Keratinocyte (primary cell): ENCODE measurements around the gene PTPRN2. TPM values are rescaled to one million over a fixed set of nuclear protein-coding genes. Genes with fewer than 3 reads are reported as not detected.

Experiments used
- DNase-seq: peaks from one replicate; pipeline ENCODE4 v3.0.0-alpha.2; 2011; ENCODE audit warnings: low read depth, missing footprints, low spot score
- FAIRE-seq: peaks from 2 replicates; lab custom pipeline; 2011; peaks lifted over from hg19 to GRCh38; lab: Jason Lieb, UNC
- H2AFZ ChIP-seq: 2 replicates; pipeline ENCODE4 v1.6.0; 2012; ENCODE audit warnings: low read length, control low read depth, inconsistent platforms; ENCODE audit not compliant: control insufficient read depth
- H3K27ac ChIP-seq: 2 replicates; pipeline ENCODE4 v1.5.1; 2011; ENCODE audit warnings: low read length; ENCODE audit not compliant: control insufficient read depth, insufficient read depth
- H3K27me3 ChIP-seq: 3 replicates; pipeline ENCODE4 v1.6.0; 2011; ENCODE audit warnings: low read length; ENCODE audit not compliant: control insufficient read depth, insufficient read depth; ENCODE audit errors: extremely low read depth
- H3K36me3 ChIP-seq, 2 experiments: 2 replicates in 1 of 2; 3 replicates in 1 of 2; pipeline ENCODE4 v1.5.1; 2011; ENCODE audit warnings: low read length in 2 of 2, mild to moderate bottlenecking in 1 of 2; ENCODE audit not compliant: control insufficient read depth in 2 of 2, insufficient read depth in 2 of 2; ENCODE audit errors: extremely low read depth in 1 of 2
- H3K4me1 ChIP-seq: 3 replicates; pipeline ENCODE4 v1.5.1; 2011; ENCODE audit warnings: low read length; ENCODE audit not compliant: control insufficient read depth, insufficient read depth; ENCODE audit errors: extremely low read depth
- H3K4me2 ChIP-seq: 3 replicates; pipeline ENCODE4 v1.6.0; 2011; ENCODE audit warnings: low read depth, low read length; ENCODE audit not compliant: control insufficient read depth, insufficient read depth; ENCODE audit errors: extremely low read depth
- H3K4me3 ChIP-seq, 3 experiments: fragments of 200-600 bp in 1 of 3; sonication (generic) in 1 of 3; 2 replicates in 2 of 3; 3 replicates in 1 of 3; pipeline ENCODE4 v1.5.1; 2011 to 2016; ENCODE audit warnings: low read length in 3 of 3, mild to moderate bottlenecking in 3 of 3, control low read depth in 2 of 3, inconsistent platforms in 1 of 3, low read depth in 1 of 3, mixed read lengths in 1 of 3, mixed run types in 1 of 3, moderate library complexity in 1 of 3; ENCODE audit not compliant: control insufficient read depth in 2 of 3, insufficient read depth in 2 of 3; ENCODE audit errors: extremely low read depth in 1 of 3
- H3K79me2 ChIP-seq: 2 replicates; pipeline ENCODE4 v1.6.0; 2012; ENCODE audit warnings: low read length; ENCODE audit not compliant: control insufficient read depth, insufficient read depth
- H3K9ac ChIP-seq: 3 replicates; pipeline ENCODE4 v1.6.0; 2011; ENCODE audit warnings: low read length; ENCODE audit not compliant: control insufficient read depth, insufficient read depth; ENCODE audit errors: extremely low read depth
- H3K9me1 ChIP-seq: 3 replicates; pipeline ENCODE4 v1.6.0; 2011; ENCODE audit warnings: low read length; ENCODE audit not compliant: control insufficient read depth, insufficient read depth; ENCODE audit errors: extremely low read depth
- H3K9me3 ChIP-seq: 2 replicates; pipeline ENCODE4 v1.5.1; 2012; ENCODE audit warnings: low read depth, low read length; ENCODE audit not compliant: control insufficient read depth
- H4K20me1 ChIP-seq: 3 replicates; pipeline ENCODE4 v1.6.0; 2011; ENCODE audit warnings: low read length; ENCODE audit not compliant: control insufficient read depth, insufficient read depth; ENCODE audit errors: extremely low read depth
- CTCF ChIP-seq, 3 experiments: IDR thresholded peaks in 1 of 3; conservative IDR thresholded peaks in 1 of 3; optimal IDR thresholded peaks in 1 of 3; 2 replicates in 2 of 3; 3 replicates in 1 of 3; pipeline versions ENCODE3 to v1.5.1; 2011; ENCODE audit warnings: low read length in 3 of 3, mild to moderate bottlenecking in 3 of 3, moderate library complexity in 2 of 3, control low read depth in 1 of 3, inconsistent platforms in 1 of 3; ENCODE audit not compliant: insufficient read depth in 2 of 3; ENCODE audit errors: extremely low read depth in 1 of 3
- EZH2 ChIP-seq: IDR thresholded peaks from one replicate; pipeline ENCODE4 v1.6.1; 2012; ENCODE audit warnings: inconsistent platforms, mild to moderate bottlenecking, low read length, moderate library complexity
- dilution Hi-C: fragments of 300-500 bp; cut with MboI; formaldehyde crosslinking; loops from one replicate; pipeline ENCODE4 v1.7.0; 2020; ENCODE audit warnings: low sequenced_read_pairs; ENCODE audit not compliant: extremely low pct_ligation_motif_present
- polyA plus RNA-seq, 5 experiments: library from polyadenylated mRNA; depleted of rRNA in 3 of 5; stranded (reverse) in 3 of 5; stranded (forward) in 1 of 5; unstranded in 1 of 5; fragments of >200 nt; gene quantifications; 1 replicate in 1 of 5; 2 replicates in 3 of 5; 3 replicates in 1 of 5; pipeline versions ENCODE4 v1.2.1 to v1.2.3, GENCODE V29; 2011 to 2012; ENCODE audit warnings: missing spikeins in 2 of 5, low read depth in 1 of 5, low replicate concordance in 1 of 5

Gene PTPRN2
- polyA plus RNA-seq, 1 donor (not counting 4 experiments of a cell fraction or from before 2014, with no cell fraction given) = not detected

- H3K27me3 ChIP-seq = no peaks in the 10 kb centered on the region
- FAIRE-seq = no peak
- H3K9me3 ChIP-seq = peaks cover 5% of the 10 kb centered on the region
- TF ChIP-seq EZH2 = no peak
- no peak for TF ChIP-seq CTCF (optimal IDR thresholded peaks at IDR 0.05 in 1 of 3, IDR thresholded peaks at IDR 0.05 in 1 of 3, conservative IDR thresholded peaks at IDR 0.05 in 1 of 3; ENCODE audit: extremely low read depth in 1 of 3, insufficient read depth in 2 of 3, low read length in 3 of 3)
- H3K27ac ChIP-seq = no peak overlapping the region
- no peak overlapping the region for H3K4me2 ChIP-seq
- H3K79me2 ChIP-seq = no peaks in the 10 kb centered on the region
- DNase-seq = no peak
- H3K4me1 ChIP-seq = no peaks in the 10 kb centered on the region
- H3K4me3 ChIP-seq = no peak overlapping the region
- H3K9ac ChIP-seq = no peak overlapping the region
- H4K20me1 ChIP-seq = no peaks in the 10 kb centered on the region
- dilution Hi-C loops = loop anchor here (25.0 kb wide), 1 partner anchor 99 kb away; no protein-coding TSS in a partner anchor
- H3K9me1 ChIP-seq = no peaks in the 10 kb centered on the region
- H2AFZ ChIP-seq = no peak overlapping the region
- H3K36me3 ChIP-seq = no peaks in the 10 kb centered on the region
Observed at GRCh38 chr7:158236400-158236799, 351.2 kb downstream of the PTPRN2 start.

- dilution Hi-C loops = loop anchor here (25.0 kb wide), 1 partner anchor 99 kb away; no protein-coding TSS in a partner anchor
- FAIRE-seq (no peak), DNase-seq (no peak)
- Histone ChIP-seq H3K9me3 (peaks cover 5% of the 10 kb centered on the region), H3K4me2 (no peak overlapping the region), H3K27ac (no peak overlapping the region), H3K79me2 (no peaks in the 10 kb centered on the region), H3K36me3 (no peaks in the 10 kb centered on the region), H3K4me1 (no peaks in the 10 kb centered on the region), H4K20me1 (no peaks in the 10 kb centered on the region), H3K4me3 (no peak overlapping the region), H3K9ac (no peak overlapping the region), H3K9me1 (no peaks in the 10 kb centered on the region), H2AFZ (no peak overlapping the region), H3K27me3 (no peaks in the 10 kb centered on the region)
- no peak for TF ChIP-seq EZH2
- TF ChIP-seq CTCF (optimal IDR thresholded peaks at IDR 0.05 in 1 of 3, IDR thresholded peaks at IDR 0.05 in 1 of 3, conservative IDR thresholded peaks at IDR 0.05 in 1 of 3; ENCODE audit: extremely low read depth in 1 of 3, insufficient read depth in 2 of 3, low read length in 3 of 3) = no peak
Observed at GRCh38 chr7:158235862-158236261, 351.8 kb downstream of the PTPRN2 start.
